Activated naive CD4-positive, alpha-beta T cell treated with anti-CD3 and anti-CD28 coated beads, Interleukin-2, amount 50 U/mL, for 24 hours (primary cell): ENCODE data around the gene DNAH7.

Experiments
- H3K27ac Mint-ChIP-seq: one replicate; pipeline ENCODE4 v1.8.0; 2021; ENCODE audit warnings: mild to moderate bottlenecking, mixed read lengths
- H3K27me3 Mint-ChIP-seq: one replicate; pipeline ENCODE4 v1.8.0; 2021; ENCODE audit warnings: mixed read lengths
- H3K36me3 Mint-ChIP-seq: one replicate; pipeline ENCODE4 v1.8.0; 2021; ENCODE audit warnings: mixed read lengths
- H3K4me1 Mint-ChIP-seq: one replicate; pipeline ENCODE4 v1.8.0; 2021; ENCODE audit warnings: mixed read lengths
- H3K4me3 Mint-ChIP-seq: one replicate; pipeline ENCODE4 v1.8.0; 2021; ENCODE audit warnings: mild to moderate bottlenecking, mixed read lengths
- H3K9me3 Mint-ChIP-seq: one replicate; pipeline ENCODE4 v1.8.0; 2021; ENCODE audit warnings: mixed read lengths

The DNAH7 gene

DNA sequence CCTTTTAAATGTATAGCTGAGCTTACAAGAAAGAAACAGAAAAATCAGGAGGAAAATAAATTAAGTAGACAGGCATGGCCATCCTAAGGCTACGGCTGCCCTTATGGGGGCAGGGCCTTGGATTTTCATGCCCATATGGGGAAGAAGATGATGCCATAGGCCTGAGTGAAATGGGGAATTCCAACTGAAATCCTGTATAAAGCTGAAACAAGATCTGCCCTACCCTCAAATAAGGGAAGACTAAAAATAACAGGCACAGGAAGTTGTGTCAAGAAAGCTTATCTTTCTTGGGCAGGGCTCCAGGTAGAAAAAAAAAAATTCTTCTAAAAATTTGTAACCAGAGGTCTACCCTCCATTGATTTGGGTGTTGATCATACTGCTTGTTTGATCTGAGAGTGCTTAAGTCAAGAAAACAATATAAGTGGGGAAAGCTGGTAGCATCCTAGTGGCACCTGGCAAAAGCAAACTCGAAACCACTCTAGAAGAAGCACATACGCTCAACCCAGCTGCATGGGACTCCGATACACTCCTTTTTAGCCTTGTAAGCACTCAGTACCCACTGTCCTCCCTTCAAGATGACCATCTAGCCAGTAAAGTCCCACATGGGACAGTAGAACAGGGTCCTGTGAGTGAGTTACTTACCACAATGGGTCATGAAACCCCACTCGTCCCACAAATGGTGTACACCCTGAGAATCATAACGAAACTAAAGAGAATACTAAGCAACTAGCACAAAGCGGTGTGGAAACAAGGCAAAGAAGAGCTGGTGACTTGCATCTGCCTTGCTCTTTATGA lies 22.3 kb downstream of the DNAH7 start:
- Mint-ChIP-seq H3K27me3 (peaks cover 7% of the 10 kb centered on the region), H3K4me3 (no peak overlapping the region), H3K9me3 (peaks cover 3% of the 10 kb centered on the region), H3K36me3 (no peaks in the 10 kb centered on the region), H3K4me1 (peaks cover 8% of the 10 kb centered on the region), H3K27ac (peak overlapping the region; percentile 56)

DNA sequence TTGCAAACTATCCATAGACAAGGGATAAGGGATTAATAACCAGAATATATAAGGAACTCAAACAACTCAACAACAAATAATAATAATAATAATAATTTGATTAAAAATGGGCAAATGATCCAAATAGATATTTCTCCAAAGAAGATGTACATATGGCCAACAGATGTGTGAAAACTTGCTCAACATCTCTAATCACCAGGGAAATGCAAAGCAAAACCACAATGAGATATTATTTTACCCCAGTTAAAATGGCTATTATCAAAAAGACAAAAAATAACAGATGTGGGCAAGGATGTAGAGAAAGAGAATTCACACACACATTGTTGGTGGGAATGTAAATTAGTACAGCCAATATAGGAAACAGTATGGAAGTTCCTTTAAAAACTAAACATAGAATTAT lies 26.9 kb downstream of the DNAH7 start:
- peaks cover 41% of the 10 kb centered on the region for H3K9me3 Mint-ChIP-seq

GRCh38 chr2:196040218-196040617 lies 28.4 kb downstream of the DNAH7 start:
- no peak overlapping the region for H3K4me3 Mint-ChIP-seq
- H3K27ac Mint-ChIP-seq = no peak overlapping the region
- H3K4me1 Mint-ChIP-seq = no peaks in the 10 kb centered on the region
- H3K27me3 Mint-ChIP-seq = peaks cover 10% of the 10 kb centered on the region
- peaks cover 11% of the 10 kb centered on the region for H3K36me3 Mint-ChIP-seq
- peaks cover 41% of the 10 kb centered on the region for H3K9me3 Mint-ChIP-seq

More for the DNA sequence above, 26.9 kb downstream of the DNAH7 start:
- Mint-ChIP-seq H3K36me3 (peaks cover 11% of the 10 kb centered on the region), H3K27me3 (peaks cover 10% of the 10 kb centered on the region), H3K4me3 (no peak overlapping the region), H3K27ac (no peak overlapping the region), H3K4me1 (peaks cover 8% of the 10 kb centered on the region)

DNA sequence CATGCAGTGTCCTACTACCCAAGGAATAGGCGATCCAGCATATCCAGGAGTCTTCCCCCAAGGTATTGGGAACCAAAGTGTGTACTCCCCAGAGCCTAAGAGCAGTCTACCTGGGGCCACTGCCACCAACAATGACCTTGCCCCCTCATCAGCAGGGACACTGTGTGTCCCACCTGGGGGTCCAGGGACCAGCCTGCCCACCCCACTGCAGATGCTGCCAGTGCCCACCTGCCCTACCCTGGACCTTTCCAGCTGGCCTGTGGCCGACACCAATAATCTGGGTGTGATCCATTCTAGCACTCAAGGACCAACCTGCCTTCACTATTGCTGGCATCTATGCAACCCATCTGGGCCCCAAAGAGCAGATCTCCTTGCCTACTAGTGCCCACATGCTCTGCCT lies 32.2 kb downstream of the DNAH7 start:
- H3K4me1 Mint-ChIP-seq = no peaks in the 10 kb centered on the region
- H3K9me3 Mint-ChIP-seq = peaks cover 43% of the 10 kb centered on the region
- H3K27ac Mint-ChIP-seq = no peak overlapping the region
- peaks cover 14% of the 10 kb centered on the region for H3K27me3 Mint-ChIP-seq
- H3K36me3 Mint-ChIP-seq = peaks cover 13% of the 10 kb centered on the region
- no peak overlapping the region for H3K4me3 Mint-ChIP-seq

DNA sequence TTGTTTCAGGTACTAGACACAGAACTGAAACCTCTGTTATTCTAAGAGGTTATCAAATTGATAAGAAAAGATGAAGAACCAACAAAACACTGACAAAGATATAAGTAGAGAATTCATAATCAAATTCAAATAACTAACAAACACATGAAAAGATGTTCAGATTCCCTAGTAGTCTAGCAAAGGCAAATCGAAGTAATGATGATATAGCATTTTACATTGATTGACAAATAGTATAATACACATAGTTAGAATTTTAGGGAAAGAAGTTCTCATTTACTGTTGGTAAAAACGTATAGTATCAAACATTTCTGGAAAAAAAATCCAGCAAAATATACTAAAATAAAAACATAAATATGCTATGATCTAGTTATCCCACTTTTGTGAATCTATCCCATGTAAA lies 50.6 kb downstream of the DNAH7 start:
- Mint-ChIP-seq H3K9me3 (peaks cover 4% of the 10 kb centered on the region), H3K27ac (no peak overlapping the region), H3K4me3 (no peak overlapping the region), H3K27me3 (peaks cover 5% of the 10 kb centered on the region), H3K36me3 (peaks cover 1% of the 10 kb centered on the region), H3K4me1 (no peaks in the 10 kb centered on the region)

DNA sequence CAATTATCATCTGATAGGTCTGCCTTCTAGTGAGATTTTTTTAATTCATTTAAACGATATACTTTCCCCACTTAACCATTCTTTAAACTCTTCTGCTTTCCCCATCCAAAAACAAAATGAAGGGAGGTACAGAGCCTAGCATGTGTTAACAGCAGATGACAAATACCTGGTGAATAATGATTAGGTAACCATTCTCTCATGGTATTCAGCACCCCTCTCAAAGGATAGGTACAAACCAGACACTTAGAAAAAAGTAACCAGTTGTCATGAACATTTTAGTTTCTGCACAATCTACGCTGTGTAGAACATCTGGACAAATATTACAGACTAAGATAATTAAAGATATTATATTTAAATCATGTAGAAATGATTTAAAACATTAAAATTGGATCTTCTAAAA lies 56.3 kb downstream of the DNAH7 start:
- no peaks in the 10 kb centered on the region for H3K4me1 Mint-ChIP-seq

DNA sequence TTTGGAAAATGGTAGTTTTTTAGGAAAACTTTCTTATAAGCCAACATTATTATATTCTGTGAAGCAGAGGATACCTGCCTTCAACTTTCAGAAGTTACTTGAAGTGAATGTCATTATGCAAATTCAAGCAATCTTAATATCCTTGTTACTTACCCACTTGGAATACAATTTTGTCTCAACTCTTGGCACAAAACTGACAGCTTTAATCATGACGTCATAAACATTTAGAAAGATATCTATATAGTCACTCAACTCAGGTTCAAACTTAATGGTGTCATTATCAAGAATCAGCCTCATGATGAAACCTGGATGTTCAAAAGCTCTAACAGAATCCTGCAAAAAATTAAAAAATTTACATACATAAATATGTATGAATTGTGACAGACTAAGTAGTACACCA lies 68.1 kb downstream of the DNAH7 start:
- Mint-ChIP-seq H3K4me3 (no peak overlapping the region), H3K9me3 (peaks cover 13% of the 10 kb centered on the region), H3K27me3 (no peaks in the 10 kb centered on the region), H3K36me3 (peaks cover 2% of the 10 kb centered on the region), H3K27ac (no peak overlapping the region), H3K4me1 (peaks cover 11% of the 10 kb centered on the region)

More for the DNA sequence above, 56.3 kb downstream of the DNAH7 start:
- no peak overlapping the region for H3K27ac Mint-ChIP-seq
- H3K36me3 Mint-ChIP-seq = peaks cover 2% of the 10 kb centered on the region
- peaks cover 4% of the 10 kb centered on the region for H3K27me3 Mint-ChIP-seq
- H3K4me3 Mint-ChIP-seq = no peak overlapping the region
- no peaks in the 10 kb centered on the region for H3K9me3 Mint-ChIP-seq

DNA sequence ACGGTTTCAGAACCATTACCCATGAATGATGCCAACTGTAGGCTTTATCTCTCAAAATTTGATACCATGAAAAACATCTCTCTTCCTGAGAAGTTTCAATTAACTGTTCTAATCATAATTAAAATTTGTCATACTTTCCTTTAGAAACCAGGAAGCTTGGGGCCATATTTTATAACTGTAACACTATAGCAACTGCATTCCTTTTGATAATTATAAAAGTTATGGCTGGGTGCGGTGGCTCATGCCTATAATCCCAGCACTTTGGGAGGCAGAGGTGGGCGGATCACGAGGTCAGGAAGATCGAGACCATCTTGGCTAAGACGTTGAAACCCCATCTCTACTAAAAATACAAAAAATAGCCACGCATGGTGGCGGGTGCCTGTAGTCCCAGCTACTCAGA lies 70.6 kb downstream of the DNAH7 start:
- Mint-ChIP-seq H3K9me3 (no peaks in the 10 kb centered on the region), H3K4me1 (peaks cover 14% of the 10 kb centered on the region), H3K27me3 (no peaks in the 10 kb centered on the region), H3K27ac (no peak overlapping the region), H3K36me3 (no peaks in the 10 kb centered on the region), H3K4me3 (no peak overlapping the region)

DNA sequence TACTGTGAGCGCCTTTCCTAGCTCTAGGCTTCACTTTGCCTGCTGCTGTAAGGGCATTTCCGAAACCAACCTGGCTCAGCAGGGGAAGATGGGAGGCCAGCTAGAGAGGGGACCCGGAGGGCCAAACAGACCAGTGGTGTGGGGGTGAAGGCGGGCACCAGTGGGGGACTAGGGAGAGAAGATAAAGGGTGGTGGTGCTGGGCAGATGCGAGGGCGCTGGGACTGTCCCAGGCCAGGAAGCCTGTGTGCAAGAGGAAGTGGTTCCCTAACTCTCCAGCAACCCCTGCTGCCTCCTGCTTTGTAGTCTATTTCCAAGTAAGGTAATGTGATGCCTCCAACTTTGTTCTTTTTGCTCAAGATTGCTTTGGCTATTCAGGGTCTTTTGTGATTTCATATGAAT lies 73.1 kb downstream of the DNAH7 start:
- Mint-ChIP-seq H3K4me3 (no peak overlapping the region), H3K27me3 (no peaks in the 10 kb centered on the region), H3K9me3 (no peaks in the 10 kb centered on the region), H3K27ac (no peak overlapping the region), H3K36me3 (no peaks in the 10 kb centered on the region), H3K4me1 (peaks cover 14% of the 10 kb centered on the region)

DNA sequence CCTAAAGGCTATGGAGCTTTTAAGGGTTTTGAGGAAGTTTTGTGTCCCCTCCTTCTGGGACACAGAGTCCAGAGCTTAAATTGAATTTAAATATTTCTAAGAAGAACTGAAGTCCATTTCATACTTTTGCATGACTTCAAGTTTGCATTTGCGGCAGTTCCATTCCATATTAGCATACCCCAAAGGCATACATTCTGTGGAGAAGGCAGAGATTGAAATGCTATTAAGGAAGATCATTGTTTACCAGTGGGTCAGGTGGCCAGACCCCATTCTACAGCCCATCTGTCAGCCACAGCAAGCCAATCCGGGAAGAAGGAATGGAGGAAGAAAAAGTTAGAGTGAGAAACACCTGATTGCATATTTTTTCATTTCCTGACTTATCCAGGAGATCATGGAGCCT lies 75.0 kb downstream of the DNAH7 start:
- H3K27me3 Mint-ChIP-seq = peaks cover 4% of the 10 kb centered on the region
- no peak overlapping the region for H3K4me3 Mint-ChIP-seq
- H3K36me3 Mint-ChIP-seq = no peaks in the 10 kb centered on the region
- no peak overlapping the region for H3K27ac Mint-ChIP-seq
- H3K4me1 Mint-ChIP-seq = peaks cover 14% of the 10 kb centered on the region
- no peaks in the 10 kb centered on the region for H3K9me3 Mint-ChIP-seq

GRCh38 chr2:195985741-195986140 lies 82.9 kb downstream of the DNAH7 start:
- Mint-ChIP-seq H3K4me1 (peaks cover 7% of the 10 kb centered on the region), H3K27ac (no peak overlapping the region), H3K36me3 (no peaks in the 10 kb centered on the region), H3K4me3 (no peak overlapping the region), H3K9me3 (no peaks in the 10 kb centered on the region), H3K27me3 (peaks cover 4% of the 10 kb centered on the region)

- Mint-ChIP-seq H3K4me1 (peaks cover 7% of the 10 kb centered on the region), H3K36me3 (no peaks in the 10 kb centered on the region), H3K9me3 (no peaks in the 10 kb centered on the region), H3K4me3 (no peak overlapping the region), H3K27me3 (peaks cover 2% of the 10 kb centered on the region), H3K27ac (no peak overlapping the region)
These were observed 83.5 kb downstream of the DNAH7 start for GRCh38 chr2:195984923-195985726.

GRCh38 chr2:195967336-195967735 lies 101.3 kb downstream of the DNAH7 start:
- Mint-ChIP-seq H3K36me3 (peaks cover 2% of the 10 kb centered on the region), H3K27me3 (peaks cover 7% of the 10 kb centered on the region), H3K4me1 (no peaks in the 10 kb centered on the region), H3K9me3 (no peaks in the 10 kb centered on the region), H3K4me3 (no peak overlapping the region), H3K27ac (no peak overlapping the region)

- Mint-ChIP-seq H3K4me3 (no peak overlapping the region), H3K27ac (no peak overlapping the region), H3K36me3 (peaks cover 2% of the 10 kb centered on the region), H3K9me3 (no peaks in the 10 kb centered on the region), H3K4me1 (no peaks in the 10 kb centered on the region), H3K27me3 (peaks cover 6% of the 10 kb centered on the region)
These were observed 106.8 kb downstream of the DNAH7 start for GRCh38 chr2:195961873-195962272.

DNA sequence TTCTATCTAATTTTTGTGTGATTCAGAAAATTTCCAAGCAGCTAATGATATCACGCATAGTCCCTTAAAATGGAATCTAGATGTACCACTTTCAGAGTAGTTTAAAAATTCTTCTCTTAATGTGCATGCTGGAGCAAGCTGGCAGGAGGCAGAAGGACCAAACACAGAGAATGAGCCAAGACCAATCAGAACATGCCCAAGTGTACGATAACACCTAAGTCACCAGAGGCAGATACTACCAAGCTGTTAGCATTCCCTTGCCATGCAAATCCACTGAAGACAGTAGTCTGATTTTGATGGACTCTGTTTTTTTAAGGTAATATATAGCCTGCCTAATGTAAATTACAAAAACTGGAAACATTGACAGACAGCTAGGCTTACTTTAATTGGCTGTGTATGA lies 109.3 kb downstream of the DNAH7 start:
- H3K27ac Mint-ChIP-seq = no peak overlapping the region
- H3K4me3 Mint-ChIP-seq = no peak overlapping the region
- peaks cover 7% of the 10 kb centered on the region for H3K27me3 Mint-ChIP-seq
- H3K36me3 Mint-ChIP-seq = no peaks in the 10 kb centered on the region
- H3K9me3 Mint-ChIP-seq = no peaks in the 10 kb centered on the region
- H3K4me1 Mint-ChIP-seq = no peaks in the 10 kb centered on the region

GRCh38 chr2:195956725-195957124 lies 111.9 kb downstream of the DNAH7 start:
- no peak overlapping the region for H3K4me3 Mint-ChIP-seq
- H3K27ac Mint-ChIP-seq = no peak overlapping the region
- H3K36me3 Mint-ChIP-seq = peaks cover 2% of the 10 kb centered on the region
- H3K27me3 Mint-ChIP-seq = peaks cover 5% of the 10 kb centered on the region
- peaks cover 9% of the 10 kb centered on the region for H3K9me3 Mint-ChIP-seq
- no peaks in the 10 kb centered on the region for H3K4me1 Mint-ChIP-seq
